HepG2 (cell line): Measurements from ENCODE around the gene SH2D6. TPM values are rescaled to one million over a fixed set of nuclear protein-coding genes. Genes with fewer than 3 reads are reported as not detected.
A peak's percentile ranks its signal among the peaks of the same experiment; 100 is the strongest.

Experiments
- ARID3A ChIP-seq: IDR thresholded peaks from 2 replicates; pipeline ENCODE4 v1.6.1; 2012; ENCODE audit warnings: low read depth, low read length, improper control_type of control experiment
- DMAP1 ChIP-seq: IDR thresholded peaks from 2 replicates; pipeline ENCODE4 v1.6.1; 2016
- ISL2 ChIP-seq: sonication (generic); formaldehyde crosslinking; IDR thresholded peaks from 2 replicates; pipeline ENCODE4 v1.5.0; 2020; ENCODE audit warnings: missing genetic modification reagents
- KMT2A ChIP-seq: sonication (generic); formaldehyde crosslinking; IDR thresholded peaks from 2 replicates; pipeline ENCODE4 v1.4.0; 2020; ENCODE audit warnings: missing genetic modification reagents
- MAX ChIP-seq: IDR thresholded peaks from 2 replicates; pipeline ENCODE4 v1.6.1; 2012; ENCODE audit warnings: inconsistent platforms
- MTERF4 ChIP-seq: sonication (generic); formaldehyde crosslinking; IDR thresholded peaks from 2 replicates; pipeline ENCODE4 v1.8.0; 2023; ENCODE audit warnings: mild to moderate bottlenecking, missing genetic modification reagents
- NR3C1 ChIP-seq: sonication (generic); formaldehyde crosslinking; IDR thresholded peaks from 2 replicates; pipeline ENCODE4 v1.4.0; 2020; ENCODE audit warnings: missing genetic modification reagents
- PHB2 ChIP-seq: fragments of 450-650 bp; IDR thresholded peaks from 2 replicates; pipeline ENCODE4 v1.6.1; 2018; ENCODE audit not compliant: partially characterized antibody
- TCF12 ChIP-seq, 2 experiments: fragments of 450-650 bp in 1 of 2; sonication (generic) in 1 of 2; formaldehyde crosslinking in 1 of 2; IDR thresholded peaks; 2 replicates each; pipeline versions ENCODE4 v1.6.1 to v1.8.0; 2017 to 2022; ENCODE audit warnings: antibody characterized with exemption in 1 of 2, mild to moderate bottlenecking in 1 of 2, missing genetic modification reagents in 1 of 2, moderate library complexity in 1 of 2
- TCF7L2 ChIP-seq: IDR thresholded peaks from 2 replicates; pipeline ENCODE4 v1.6.1; 2011; ENCODE audit warnings: mild to moderate bottlenecking, low read depth, low read length, moderate library complexity
- TFDP2 ChIP-seq: sonication (generic); formaldehyde crosslinking; IDR thresholded peaks from 2 replicates; pipeline ENCODE4 v1.4.0; 2020; ENCODE audit warnings: missing genetic modification reagents
- ZNF18 ChIP-seq: sonication (generic); formaldehyde crosslinking; IDR thresholded peaks from 2 replicates; pipeline ENCODE4 v1.8.0; 2022; ENCODE audit warnings: mild to moderate bottlenecking, missing genetic modification reagents; ENCODE audit not compliant: insufficient replicate concordance
- ZNF24 ChIP-seq: fragments of 450-650 bp; IDR thresholded peaks from 2 replicates; pipeline ENCODE4 v1.6.1; 2017; ENCODE audit warnings: antibody characterized with exemption, mild to moderate bottlenecking
- ZNF609 ChIP-seq: sonication (generic); formaldehyde crosslinking; IDR thresholded peaks from 2 replicates; pipeline ENCODE4 v1.4.0; 2020; ENCODE audit warnings: mild to moderate bottlenecking, missing genetic modification reagents, borderline replicate concordance
- ZNF766 ChIP-seq: sonication (generic); formaldehyde crosslinking; IDR thresholded peaks from 2 replicates; pipeline ENCODE4 v1.5.0; 2020; ENCODE audit warnings: missing genetic modification reagents, borderline replicate concordance
- ZSCAN5A ChIP-seq: sonication (generic); formaldehyde crosslinking; IDR thresholded peaks from 2 replicates; pipeline ENCODE4 v1.8.0; 2022; ENCODE audit warnings: mild to moderate bottlenecking, missing genetic modification reagents, borderline replicate concordance
- polyA plus RNA-seq, 8 experiments: library from polyadenylated mRNA; depleted of rRNA in 3 of 8; stranded (reverse) in 7 of 8; unstranded in 1 of 8; fragments of >200 nt; fragmentation: Illumina TruSeq in 4 of 8; extraction: Trizol in 4 of 8; gene quantifications; 2 replicates each; pipeline versions ENCODE4 v1.2.1 to v1.2.3, GENCODE V29; 2011 to 2016; ENCODE audit warnings: low read depth in 4 of 8, missing spikeins in 1 of 8, mixed read lengths in 1 of 8; ENCODE audit not compliant: insufficient read depth in 1 of 8
- total RNA-seq, 5 experiments: library from RNA; depleted of rRNA; stranded (reverse); fragments of >200 nt; fragmentation: Illumina TruSeq; extraction: Trizol; gene quantifications; 2 replicates each; pipeline ENCODE4 v1.2.3, GENCODE V29; 2016; ENCODE audit warnings: low read depth in 1 of 5

SH2D6 gene
- total and polyA plus RNA-seq, 2 of the 13 experiments (the other 11 are each of a cell fraction or from before 2014, with no cell fraction given): 0.11 to 0.26 TPM

GRCh38 chr2:85468704-85469349 is 50.3 kb downstream of the SH2D6 start (continued):
- TF ChIP-seq MAX (peak; percentile 59; the same call in 1 of the 2 replicates), DMAP1 (0 out of 2 replicates have a peak, but pooled peaks have one; percentile 56), ZNF609 (CRISPR knock-in tag) (peak; percentile 63; the same call in 1 of the 2 replicates), ARID3A (no peak; the same call in 1 of the 2 replicates), TFDP2 (CRISPR knock-in tag) (0 out of 2 replicates have a peak, but pooled peaks have one; percentile 6), TCF12 (IDR thresholded peaks at IDR 0.05) (no peak), TCF12 (CRISPR knock-in tag; IDR thresholded peaks at IDR 0.05) (no peak; the same call in 1 of the 2 replicates), NR3C1 (CRISPR knock-in tag) (no peak), TCF7L2 (peak; percentile 28), ZNF766 (no peak), MTERF4 (no peak; the same call in 1 of the 2 replicates), ISL2 (CRISPR knock-in tag) (no peak), KMT2A (CRISPR knock-in tag) (no peak), ZSCAN5A (CRISPR knock-in tag) (no peak), ZNF24 (peak; percentile 56; the same call in 1 of the 2 replicates), PHB2 (no peak), ZNF18 (CRISPR knock-in tag) (no peak)
